ENCODE results near the gene EIF1. TPM values are rescaled to one million over a fixed set of nuclear protein-coding genes. Genes with fewer than 3 reads are reported as not detected.

EIF1 gene
- total and polyA plus RNA-seq, 2 experiments from 2014 or later: 180 to 989 TPM

DNA sequence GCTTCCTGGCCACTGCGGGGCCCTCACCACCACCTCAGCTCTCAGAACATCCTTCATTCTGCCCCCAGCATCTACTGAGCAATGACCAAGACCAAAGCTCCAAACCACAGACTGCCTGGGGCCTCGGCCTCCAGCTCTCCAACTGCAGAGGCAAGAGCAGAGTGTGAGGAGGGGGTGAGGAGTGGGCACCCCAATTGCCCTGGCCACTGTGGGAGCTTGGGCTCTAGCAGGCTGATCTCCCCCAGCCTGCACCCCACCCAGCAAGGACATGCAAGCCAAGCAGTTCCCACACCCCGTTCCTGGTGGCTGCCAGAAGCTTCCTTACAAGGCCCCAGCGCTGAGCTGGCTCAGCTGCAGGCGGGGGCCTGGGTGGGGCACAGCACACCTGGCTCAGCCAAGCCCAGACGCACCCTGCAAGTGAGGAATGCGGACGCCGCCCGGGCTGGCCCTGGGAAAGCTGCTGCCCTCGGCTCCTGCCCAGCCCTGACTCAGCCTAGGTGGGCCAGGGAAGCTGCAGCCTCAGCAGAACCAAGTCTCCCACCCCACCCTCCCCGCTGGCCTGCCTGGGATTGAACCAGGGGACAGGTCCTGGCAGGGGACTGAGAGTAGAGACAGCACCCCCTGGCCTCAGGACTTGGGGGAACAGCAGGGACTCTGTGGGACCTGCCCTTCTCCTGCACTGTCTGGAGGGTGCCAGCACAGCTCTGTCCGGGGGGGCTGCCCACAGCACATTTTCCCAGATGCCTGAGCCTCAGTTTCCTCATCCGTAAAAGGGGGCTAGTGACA, 34.6 kb upstream of the EIF1 start:
- TF ChIP-seq EZH2 (IDR thresholded peaks at IDR 0.05; ENCODE audit: borderline replicate concordance): no peak
- TF ChIP-seq EZH2phosphoT487 (IDR thresholded peaks at IDR 0.05; ENCODE audit: low read depth, severe bottlenecking, unreplicated experiment): no peak
- TF ChIP-seq, protein P1, sequence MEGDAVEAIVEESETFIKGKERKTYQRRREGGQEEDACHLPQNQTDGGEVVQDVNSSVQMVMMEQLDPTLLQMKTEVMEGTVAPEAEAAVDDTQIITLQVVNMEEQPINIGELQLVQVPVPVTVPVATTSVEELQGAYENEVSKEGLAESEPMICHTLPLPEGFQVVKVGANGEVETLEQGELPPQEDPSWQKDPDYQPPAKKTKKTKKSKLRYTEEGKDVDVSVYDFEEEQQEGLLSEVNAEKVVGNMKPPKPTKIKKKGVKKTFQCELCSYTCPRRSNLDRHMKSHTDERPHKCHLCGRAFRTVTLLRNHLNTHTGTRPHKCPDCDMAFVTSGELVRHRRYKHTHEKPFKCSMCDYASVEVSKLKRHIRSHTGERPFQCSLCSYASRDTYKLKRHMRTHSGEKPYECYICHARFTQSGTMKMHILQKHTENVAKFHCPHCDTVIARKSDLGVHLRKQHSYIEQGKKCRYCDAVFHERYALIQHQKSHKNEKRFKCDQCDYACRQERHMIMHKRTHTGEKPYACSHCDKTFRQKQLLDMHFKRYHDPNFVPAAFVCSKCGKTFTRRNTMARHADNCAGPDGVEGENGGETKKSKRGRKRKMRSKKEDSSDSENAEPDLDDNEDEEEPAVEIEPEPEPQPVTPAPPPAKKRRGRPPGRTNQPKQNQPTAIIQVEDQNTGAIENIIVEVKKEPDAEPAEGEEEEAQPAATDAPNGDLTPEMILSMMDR (IDR thresholded peaks at IDR 0.05; ENCODE audit: poor library complexity): no peak
- Histone ChIP-seq H3K4me1 (ENCODE audit: insufficient read depth) (peaks cover 51% of the 10 kb centered on the region), H3K9me2 (replicated peaks; ENCODE audit: insufficient read depth) (no peaks in the 10 kb centered on the region), H3K27ac (peak overlapping the region; percentile 98), H2AFZ (no peak overlapping the region), H3K9me3 (ENCODE audit: low read depth) (no peaks in the 10 kb centered on the region), H3K36me3 (replicated peaks; ENCODE audit: insufficient read depth, low read depth) (no peaks in the 10 kb centered on the region), H3K4me2 (no peak overlapping the region), H3K4me3 (no peak overlapping the region), H4K20me1 (ENCODE audit: insufficient read depth, poor library complexity, severe bottlenecking) (no peaks in the 10 kb centered on the region), H3K79me2 (no peaks in the 10 kb centered on the region), H3K27me3 (no peaks in the 10 kb centered on the region)
- DNase-seq (ENCODE audit: low spot score): peak; percentile 91
- WGBS (ENCODE audit: low lambda C conversion rate, missing lambda C conversion rate): 60% methylated on average over 14 of the region's 14 CpGs

DNA sequence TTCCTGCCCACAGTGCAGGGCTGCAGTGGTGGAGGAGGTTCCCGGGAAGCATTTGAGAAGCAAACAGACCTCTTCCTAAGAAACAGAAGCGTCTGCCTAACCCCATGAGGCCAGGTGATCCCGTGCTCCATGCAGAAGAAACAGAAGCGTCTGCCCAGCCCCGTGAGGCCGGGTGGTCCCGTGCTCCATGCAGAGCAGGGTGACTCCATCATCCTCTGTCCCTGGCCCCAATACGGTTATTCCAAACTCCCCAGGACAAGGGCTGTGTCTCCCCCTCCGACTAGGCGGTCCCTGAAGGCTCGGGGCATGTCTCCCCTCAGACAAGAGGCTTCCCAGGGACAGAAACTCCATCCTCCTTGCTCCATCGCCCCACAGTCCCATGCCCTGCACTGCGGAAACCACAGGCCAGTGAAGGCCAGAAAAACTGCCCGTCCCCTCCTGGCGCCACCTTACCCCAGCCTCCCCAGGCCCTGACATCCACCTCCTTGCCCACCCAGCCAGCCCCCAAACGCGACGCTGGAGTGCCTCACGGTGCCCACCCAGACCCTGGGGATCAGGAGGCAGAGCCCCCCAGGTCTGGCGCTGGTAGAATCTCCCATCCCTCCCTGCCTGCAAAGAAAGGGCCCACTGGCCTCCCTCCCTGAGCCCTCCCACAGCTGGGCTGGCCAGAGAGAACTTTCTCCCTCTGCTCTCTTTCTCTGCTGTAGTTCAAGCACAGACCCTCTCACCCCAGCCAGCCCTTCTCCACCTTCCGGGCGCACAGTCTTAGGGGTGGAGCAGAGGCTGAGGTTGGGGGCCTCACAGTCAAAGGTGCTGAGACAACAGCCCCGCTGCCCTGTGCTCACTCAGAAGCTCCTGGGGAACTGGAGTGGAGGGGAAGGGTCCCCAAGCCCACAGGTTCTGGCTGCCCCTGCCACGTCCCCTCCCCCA, 33.7 kb upstream of the EIF1 start:
- H4K20me1 ChIP-seq (ENCODE audit: insufficient read depth, poor library complexity, severe bottlenecking): no peaks in the 10 kb centered on the region
- no peaks in the 10 kb centered on the region for H3K9me3 ChIP-seq (ENCODE audit: low read depth)
- peaks cover 51% of the 10 kb centered on the region for H3K4me1 ChIP-seq (ENCODE audit: insufficient read depth)
- TF ChIP-seq, protein P1 (IDR thresholded peaks at IDR 0.05; ENCODE audit: poor library complexity): no peak
- TF ChIP-seq EZH2phosphoT487 (IDR thresholded peaks at IDR 0.05; ENCODE audit: low read depth, severe bottlenecking, unreplicated experiment) (no peak), EZH2 (IDR thresholded peaks at IDR 0.05; ENCODE audit: borderline replicate concordance) (no peak)
- no peaks in the 10 kb centered on the region for H3K36me3 ChIP-seq (replicated peaks; ENCODE audit: insufficient read depth, low read depth)
- H3K9me2 ChIP-seq (replicated peaks; ENCODE audit: insufficient read depth): no peaks in the 10 kb centered on the region
- H3K4me2 ChIP-seq: peak overlapping the region; percentile 19
- H3K4me3 ChIP-seq: no peak overlapping the region
- peak overlapping the region; percentile 98 for H3K27ac ChIP-seq
- no peak for DNase-seq (ENCODE audit: low spot score)
- WGBS (ENCODE audit: low lambda C conversion rate, missing lambda C conversion rate): 88% methylated on average over 23 of the region's 24 CpGs
- peak overlapping the region; percentile 15 for H2AFZ ChIP-seq
- no peaks in the 10 kb centered on the region for H3K79me2 ChIP-seq
- H3K27me3 ChIP-seq: no peaks in the 10 kb centered on the region

DNA sequence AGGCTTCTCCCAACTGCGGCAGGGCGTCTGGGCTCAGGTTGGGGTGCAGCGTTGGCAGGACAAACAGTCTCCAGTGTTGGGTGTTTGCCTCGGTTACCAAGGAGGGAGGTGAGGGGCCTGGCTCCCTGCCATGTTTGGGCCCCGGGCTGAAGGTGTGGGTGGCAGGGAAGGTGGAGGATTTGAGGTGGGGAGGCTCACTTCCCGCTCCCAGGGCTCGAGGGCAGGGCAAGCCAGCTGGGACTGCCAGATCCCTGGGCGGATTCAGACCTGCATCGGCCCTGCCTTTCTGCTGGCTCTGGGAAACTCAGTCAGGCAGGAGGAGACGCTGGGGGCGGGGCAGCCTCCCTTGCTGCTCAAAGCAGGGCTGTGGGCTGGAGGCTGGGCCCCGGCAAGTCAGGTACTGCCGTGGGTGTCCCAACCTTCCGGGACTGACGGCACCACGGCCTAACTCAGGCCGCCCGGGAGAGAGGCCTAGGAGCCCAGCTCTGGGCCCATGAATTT, 33.0 kb upstream of the EIF1 start:
- peak overlapping the region; percentile 19 for H3K4me2 ChIP-seq
- peak overlapping the region; percentile 98 for H3K27ac ChIP-seq
- peak overlapping the region; percentile 15 for H2AFZ ChIP-seq
- H4K20me1 ChIP-seq (ENCODE audit: insufficient read depth, poor library complexity, severe bottlenecking): no peaks in the 10 kb centered on the region
- H3K27me3 ChIP-seq: no peaks in the 10 kb centered on the region
- TF ChIP-seq, protein P1 (IDR thresholded peaks at IDR 0.05; ENCODE audit: poor library complexity): no peak
- no peak for TF ChIP-seq EZH2 (IDR thresholded peaks at IDR 0.05; ENCODE audit: borderline replicate concordance)
- no peak for TF ChIP-seq EZH2phosphoT487 (IDR thresholded peaks at IDR 0.05; ENCODE audit: low read depth, severe bottlenecking, unreplicated experiment)
- DNase-seq (ENCODE audit: low spot score): peak; percentile 83
- H3K36me3 ChIP-seq (replicated peaks; ENCODE audit: insufficient read depth, low read depth): no peaks in the 10 kb centered on the region
- no peaks in the 10 kb centered on the region for H3K79me2 ChIP-seq
- peaks cover 51% of the 10 kb centered on the region for H3K4me1 ChIP-seq (ENCODE audit: insufficient read depth)
- no peaks in the 10 kb centered on the region for H3K9me2 ChIP-seq (replicated peaks; ENCODE audit: insufficient read depth)
- no peaks in the 10 kb centered on the region for H3K9me3 ChIP-seq (ENCODE audit: low read depth)
- no peak overlapping the region for H3K4me3 ChIP-seq
- 47% methylated on average over 18 of the region's 18 CpGs for WGBS (ENCODE audit: low lambda C conversion rate, missing lambda C conversion rate)
